ENCODE results near the gene C1QL4.

DNA sequence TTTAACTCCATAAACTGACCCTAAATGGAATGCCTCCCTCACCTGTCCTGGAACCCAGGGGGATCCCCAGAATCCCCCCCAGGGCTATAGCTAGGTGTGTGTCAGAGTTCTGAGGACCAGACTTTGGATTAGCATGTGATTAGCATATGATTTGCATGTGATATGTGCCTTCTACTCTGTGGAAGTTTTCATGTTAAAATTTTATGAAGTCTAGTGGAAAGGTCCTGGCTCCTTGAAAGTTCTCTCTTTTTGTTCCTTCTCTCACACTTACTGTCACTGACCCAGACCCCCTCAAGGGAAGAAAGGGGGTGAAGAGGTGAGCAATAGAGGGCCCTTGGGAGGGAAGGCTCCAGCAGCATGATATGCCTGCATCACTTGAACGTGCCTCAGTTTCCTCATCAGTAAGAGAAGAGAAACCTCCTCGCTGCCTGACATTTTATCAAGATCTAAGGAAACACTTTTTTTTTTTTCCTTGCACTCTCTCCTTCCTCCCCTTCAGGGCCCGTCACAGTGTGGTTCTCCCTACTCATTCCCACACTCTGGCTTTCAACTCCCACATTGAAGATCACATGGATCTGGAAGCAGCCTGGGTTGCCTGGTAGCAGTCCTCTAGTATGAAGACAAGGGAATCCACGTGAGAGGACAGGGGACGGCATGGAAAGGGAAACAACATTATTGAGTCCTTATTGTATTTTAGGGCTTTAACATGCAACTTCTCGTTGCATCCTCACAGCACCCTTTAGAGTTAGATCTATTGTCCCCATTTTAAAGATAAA, 3.3 kb upstream of the C1QL4 start:
- TF ChIP-seq, protein P1, sequence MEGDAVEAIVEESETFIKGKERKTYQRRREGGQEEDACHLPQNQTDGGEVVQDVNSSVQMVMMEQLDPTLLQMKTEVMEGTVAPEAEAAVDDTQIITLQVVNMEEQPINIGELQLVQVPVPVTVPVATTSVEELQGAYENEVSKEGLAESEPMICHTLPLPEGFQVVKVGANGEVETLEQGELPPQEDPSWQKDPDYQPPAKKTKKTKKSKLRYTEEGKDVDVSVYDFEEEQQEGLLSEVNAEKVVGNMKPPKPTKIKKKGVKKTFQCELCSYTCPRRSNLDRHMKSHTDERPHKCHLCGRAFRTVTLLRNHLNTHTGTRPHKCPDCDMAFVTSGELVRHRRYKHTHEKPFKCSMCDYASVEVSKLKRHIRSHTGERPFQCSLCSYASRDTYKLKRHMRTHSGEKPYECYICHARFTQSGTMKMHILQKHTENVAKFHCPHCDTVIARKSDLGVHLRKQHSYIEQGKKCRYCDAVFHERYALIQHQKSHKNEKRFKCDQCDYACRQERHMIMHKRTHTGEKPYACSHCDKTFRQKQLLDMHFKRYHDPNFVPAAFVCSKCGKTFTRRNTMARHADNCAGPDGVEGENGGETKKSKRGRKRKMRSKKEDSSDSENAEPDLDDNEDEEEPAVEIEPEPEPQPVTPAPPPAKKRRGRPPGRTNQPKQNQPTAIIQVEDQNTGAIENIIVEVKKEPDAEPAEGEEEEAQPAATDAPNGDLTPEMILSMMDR (conservative IDR thresholded peaks at IDR 0.05 in 1 of 2, IDR thresholded peaks at IDR 0.05 in 1 of 2; ENCODE audit: extremely low read depth in 1 of 2, insufficient read depth in 1 of 2, low read depth in 1 of 2, low read length in 2 of 2) = no peak
- no peak for TF ChIP-seq EZH2 (IDR thresholded peaks at IDR 0.05; ENCODE audit: borderline replicate concordance, low read length)
